ENCODE results near the gene WNT5B. TPM values are rescaled to one million over a fixed set of nuclear protein-coding genes. Genes with fewer than 3 reads are reported as not detected.

Gene WNT5B
- total and polyA plus RNA-seq, 2 of the 8 experiments (the other 6 are each of a cell fraction or from before 2014, with no cell fraction given) = 0.91 to 1.2 TPM

- POLR2A ChIA-PET (ENCODE audit: partially characterized antibody) = interaction anchor here (1.4 to 1.9 kb wide), 2 partner anchors 11 to 13 kb away, joined by 3 to 6 read pairs; partner anchors contain the start of gene FBXL14
- Histone ChIP-seq H4K91ac (replicated peaks; ENCODE audit: insufficient read length, low read length) (peak overlapping the region; percentile 54), H3K23ac (ENCODE audit: insufficient read length) (no peak overlapping the region), H2BK5ac (ENCODE audit: low read depth, low read length) (peak overlapping the region; percentile 29; the same call in 1 of the 2 replicates), H2BK20ac (ENCODE audit: low read length) (no peak overlapping the region), H2BK120ac (replicated peaks; ENCODE audit: low read depth, low read length) (no peak overlapping the region), H4K8ac (ENCODE audit: extremely low read depth, insufficient read depth, low read length) (no peak overlapping the region), H2AK5ac (ENCODE audit: low read depth, low read length) (no peak overlapping the region), H3K4ac (replicated peaks; ENCODE audit: insufficient read length, low read depth, low read length) (no peak overlapping the region), H4K20me1 (replicated peaks in 1 of 2; ENCODE audit: control insufficient read depth in 1 of 2, insufficient read depth in 2 of 2, low read length in 2 of 2) (peaks cover 0 to 6% of the 10 kb centered on the region in 2 experiments), H3K14ac (ENCODE audit: insufficient read length) (no peak overlapping the region), H2BK15ac (ENCODE audit: low read length) (peak overlapping the region; percentile 99; the same call in 1 of the 2 replicates), H3K56ac (replicated peaks; ENCODE audit: insufficient read length, low read depth, low read length) (peak overlapping the region; percentile 56), H3K79me2 (ENCODE audit: control insufficient read depth in 1 of 2, insufficient read depth in 2 of 2, low read length in 2 of 2) (no peaks in the 10 kb centered on the region), H2AFZ (ENCODE audit: low read length) (peak overlapping the region; percentile 25), H3K9ac (replicated peaks in 1 of 4; ENCODE audit: extremely low read depth in 1 of 4, low read depth in 3 of 4, low read length in 3 of 4) (no peak overlapping the region), H3K79me1 (ENCODE audit: low read depth, low read length) (no peaks in the 10 kb centered on the region), H3K18ac (ENCODE audit: extremely low read depth, low read length) (peak overlapping the region; percentile 78; the same call in 1 of the 2 replicates), H4K5ac (ENCODE audit: insufficient read length, low read depth, low read length) (no peak overlapping the region), H2BK12ac (ENCODE audit: low read depth, low read length) (no peak overlapping the region; the same call in 1 of the 2 replicates), H3K4me3 (ENCODE audit: extremely low read depth in 1 of 4, insufficient read depth in 2 of 4, low read depth in 3 of 4, low read length in 4 of 4) (peak overlapping the region; percentile 12 to 56 (median 40); a peak in 7 of 8 replicates), H3K9me3 (ENCODE audit: insufficient read depth in 2 of 2, low read depth in 1 of 2, low read length in 1 of 2) (no peaks in the 10 kb centered on the region), H3K4me2 (ENCODE audit: insufficient read depth in 1 of 2, low read depth in 2 of 2, low read length in 2 of 2) (peak overlapping the region; percentile 64 to 87), H3K27me3 (replicated peaks in 1 of 4; ENCODE audit: control insufficient read depth in 3 of 4, extremely low read depth in 1 of 4, insufficient read depth in 3 of 4, low read length in 3 of 4) (peaks cover 0 to 17% (median 15%) of the 10 kb centered on the region in 4 experiments; a peak in 5 of 7 replicates), H3K36me3 (ENCODE audit: control insufficient read depth in 2 of 4, insufficient read depth in 4 of 4, low read length in 3 of 4) (no peaks in the 10 kb centered on the region), H3K4me1 (replicated peaks in 1 of 4; ENCODE audit: control insufficient read depth in 3 of 4, insufficient read depth in 4 of 4, low read length in 3 of 4) (peaks cover 0 to 7% (median 2%) of the 10 kb centered on the region in 4 experiments; a peak in 5 of 7 replicates), H3K27ac (ENCODE audit: low read depth, low read length) (no peak overlapping the region), H3K23me2 (ENCODE audit: low read depth, low read length) (peaks cover 9% of the 10 kb centered on the region)
- DNase-seq (ENCODE audit: low read depth in 1 of 2, low spot score in 2 of 2) (peak in 1 of 2 experiments; percentile 69), FAIRE-seq (peak; percentile 19)
- 7% methylated on average over 22 of the region's 22 CpGs; no CpG with 5 or more reads in 1 of the 2 experiments for WGBS, 2 experiments (ENCODE audit: extremely low coverage in 1 of 2, insufficient coverage in 1 of 2, insufficient read length in 1 of 2, insufficient replicate concordance in 2 of 2, low coverage in 1 of 2, low lambda C conversion rate in 2 of 2, missing lambda C conversion rate in 1 of 2)
- CTCF ChIA-PET (ENCODE audit: partially characterized antibody) = interaction anchor here (0.6 to 1.9 kb wide), 12 partner anchors 11 to 503 kb away, joined by 3 to 12 read pairs (median 4); no protein-coding TSS in a partner anchor
- TF ChIP-seq SUZ12 (IDR thresholded peaks at IDR 0.05; ENCODE audit: low read length) = peak; percentile 47; the same call in 1 of the 2 replicates
- no peak for TF ChIP-seq E2F6 (IDR thresholded peaks at IDR 0.05)
- peak; percentile 63 to 86 (median 66) for TF ChIP-seq CTCF (IDR thresholded peaks at IDR 0.05; ENCODE audit: control extremely low read depth in 1 of 3, insufficient read depth in 1 of 3, low read depth in 1 of 3, low read length in 3 of 3)
- TF ChIP-seq RAD21 (IDR thresholded peaks at IDR 0.05 in 1 of 2, conservative IDR thresholded peaks at IDR 0.05 in 1 of 2; ENCODE audit: low read depth in 2 of 2, low read length in 2 of 2) = peak; percentile 82 to 84
- no peak for TF ChIP-seq RNF2 (IDR thresholded peaks at IDR 0.05; ENCODE audit: borderline replicate concordance, low read depth, low read length, missing control alignments, poor library complexity, severe bottlenecking)
- no peak for TF ChIP-seq POLR2A (IDR thresholded peaks at IDR 0.05; ENCODE audit: control extremely low read depth in 1 of 2, low read depth in 2 of 2, low read length in 2 of 2)
These were observed 23.7 kb upstream of the WNT5B start for GRCh38 chr12:1605129-1606020.

Measured in H1 (cell line).